Breast epithelium (tissue), 4 donors: ENCODE data around the gene RALGAPA1. TPM values are rescaled to one million over a fixed set of nuclear protein-coding genes. Genes with fewer than 3 reads are reported as not detected.

Source experiments
- DNase-seq, 2 donors: peaks; one replicate each; pipeline ENCODE4 v3.0.0-alpha.2; 2019; ENCODE audit warnings: low spot score in 2 of 2
- H3K27ac ChIP-seq, 2 donors: fragments of 200-600 bp; sonication (generic) in 1 of 2; one replicate each; pipeline ENCODE4 v1.5.1; 2016 to 2019; ENCODE audit warnings: mild to moderate bottlenecking in 1 of 2
- H3K27me3 ChIP-seq, 2 donors: fragments of 200-600 bp; sonication (generic) in 1 of 2; one replicate each; pipeline versions ENCODE4 v1.5.1 to v1.6.0; 2017 to 2019; ENCODE audit warnings: control low read depth in 1 of 2, mild to moderate bottlenecking in 1 of 2
- H3K36me3 ChIP-seq: fragments of 200-600 bp; one replicate; pipeline ENCODE4 v1.5.1; 2019
- H3K4me1 ChIP-seq, 2 donors: fragments of 200-600 bp; sonication (generic); one replicate each; pipeline ENCODE4 v1.5.1; 2016 to 2019; ENCODE audit warnings: control low read depth in 1 of 2
- H3K4me3 ChIP-seq, 3 donors: fragments of 200-600 bp; sonication (generic); 1 replicate in 2 of 3; 2 replicates in 1 of 3; pipeline ENCODE4 v1.5.1; 2016 to 2019; ENCODE audit warnings: mild to moderate bottlenecking in 3 of 3, moderate library complexity in 2 of 3
- H3K9me3 ChIP-seq, 2 donors: fragments of 200-600 bp; sonication (generic) in 1 of 2; one replicate each; pipeline ENCODE4 v1.5.1; 2016 to 2019; ENCODE audit warnings: control low read depth in 1 of 2
- CTCF ChIP-seq, 3 donors: fragments of 450-650 bp; IDR thresholded peaks; one replicate each; pipeline ENCODE4 v1.5.1; 2016 to 2017; ENCODE audit warnings: antibody characterized with exemption in 3 of 3, mild to moderate bottlenecking in 3 of 3, moderate library complexity in 3 of 3
- POLR2A ChIP-seq: fragments of 450-650 bp; IDR thresholded peaks from one replicate; pipeline ENCODE4 v1.6.1; 2016; ENCODE audit warnings: antibody characterized with exemption, mild to moderate bottlenecking, moderate library complexity
- POLR2AphosphoS5 ChIP-seq, 3 donors: sonication (generic); formaldehyde crosslinking; IDR thresholded peaks; one replicate each; pipeline ENCODE4 v1.6.1; 2017; ENCODE audit warnings: antibody characterized with exemption in 3 of 3
- intact Hi-C: fragments of 100-400 bp; cut with DNase I; formaldehyde crosslinking; loops from one replicate; pipeline ENCODE4 v1.15.1; 2023; ENCODE audit warnings: low total_unique reads
- total RNA-seq, 3 donors: library from RNA; depleted of rRNA; stranded (reverse); fragments of >200 nt; gene quantifications; one replicate each; pipeline ENCODE4 v1.1.0, GENCODE V29; 2016

The RALGAPA1 gene
- total RNA-seq, 3 donors from 2014 or later, result 52.2 to 136 (median 103) TPM

DNA sequence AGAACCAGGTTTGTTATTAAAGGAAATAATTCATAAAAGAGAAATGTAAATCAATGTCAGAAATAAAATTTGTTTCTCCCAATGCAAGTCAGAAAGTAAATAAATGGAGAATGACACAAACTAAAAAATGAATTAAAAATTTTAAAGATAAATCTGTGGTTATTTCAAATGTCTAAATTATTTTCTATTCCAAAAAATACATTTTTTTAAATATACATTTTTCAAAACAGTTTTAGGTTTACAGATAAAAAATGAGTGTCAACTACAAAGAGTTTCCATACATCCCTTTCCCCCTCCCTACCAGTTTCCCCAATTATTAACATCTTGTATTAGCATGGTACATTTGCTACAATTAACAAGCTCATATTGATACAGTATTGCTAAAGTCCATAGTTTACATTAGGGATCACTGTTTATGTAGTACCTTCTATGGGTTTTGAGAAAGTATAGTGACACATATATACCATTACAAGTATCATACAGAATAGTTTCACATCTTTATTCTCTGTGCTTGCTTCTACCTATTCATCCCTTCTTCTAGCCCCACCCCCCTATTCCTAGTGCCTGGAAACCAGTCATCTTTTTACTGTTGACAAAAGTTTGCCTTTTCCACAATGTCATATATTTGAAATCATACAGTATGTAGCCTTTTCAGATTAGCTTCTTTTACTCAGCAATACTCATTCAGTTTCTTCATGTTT lies 104.2 kb downstream of the RALGAPA1 start:
- Histone ChIP-seq H3K9me3 (no peaks in the 10 kb centered on the region), H3K27me3 (no peaks in the 10 kb centered on the region), H3K27ac (no peak overlapping the region), H3K36me3 (no peaks in the 10 kb centered on the region), H3K4me3 (no peak overlapping the region), H3K4me1 (no peaks in the 10 kb centered on the region)
- TF ChIP-seq POLR2AphosphoS5 (IDR thresholded peaks at IDR 0.05) (no peak), CTCF (IDR thresholded peaks at IDR 0.05) (no peak), POLR2A (no peak)
- no peak for DNase-seq
- intact Hi-C loops, result no loop called here

DNA sequence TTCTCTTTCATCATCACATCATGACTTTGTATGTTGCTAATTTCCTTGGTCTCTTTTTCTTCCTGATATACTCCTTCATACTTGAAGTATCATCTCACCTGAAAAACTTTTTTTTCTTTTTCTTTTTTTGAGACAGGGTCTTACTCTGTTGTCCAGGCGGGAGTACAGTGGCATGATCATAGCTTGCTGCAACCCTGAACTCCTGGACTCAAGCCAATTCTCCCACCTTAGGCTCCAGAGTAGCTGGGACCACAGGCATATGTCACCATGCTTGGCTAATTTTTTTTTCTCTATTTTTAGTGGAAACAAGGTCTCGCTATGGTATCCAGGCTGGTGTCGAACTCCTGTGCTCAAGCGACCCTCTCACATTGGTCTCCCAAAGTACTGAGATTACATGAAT lies 107.6 kb downstream of the RALGAPA1 start:
- no peak for TF ChIP-seq POLR2AphosphoS5 (IDR thresholded peaks at IDR 0.05)
- no peak for TF ChIP-seq POLR2A
- TF ChIP-seq CTCF (IDR thresholded peaks at IDR 0.05), result no peak
- Histone ChIP-seq H3K4me1 (no peaks in the 10 kb centered on the region), H3K4me3 (no peak overlapping the region), H3K36me3 (no peaks in the 10 kb centered on the region), H3K27ac (no peak overlapping the region), H3K27me3 (no peaks in the 10 kb centered on the region), H3K9me3 (no peaks in the 10 kb centered on the region)
- DNase-seq, result no peak
- intact Hi-C loops, result no loop called here

GRCh38 chr14:35699791-35700444 lies 109.2 kb downstream of the RALGAPA1 start:
- no peak overlapping the region for H3K27ac ChIP-seq
- no peaks in the 10 kb centered on the region for H3K27me3 ChIP-seq
- TF ChIP-seq POLR2AphosphoS5 (IDR thresholded peaks at IDR 0.05) (no peak), CTCF (IDR thresholded peaks at IDR 0.05) (no peak), POLR2A (no peak)
- H3K36me3 ChIP-seq, result no peaks in the 10 kb centered on the region
- no peaks in the 10 kb centered on the region for H3K9me3 ChIP-seq
- H3K4me1 ChIP-seq, result no peaks in the 10 kb centered on the region
- no peak overlapping the region for H3K4me3 ChIP-seq
- intact Hi-C loops, result no loop called here
- DNase-seq, result no peak

- intact Hi-C loops, result no loop called here
- H3K4me3 ChIP-seq, result no peak overlapping the region
- no peaks in the 10 kb centered on the region for H3K9me3 ChIP-seq
- DNase-seq, result no peak
- H3K36me3 ChIP-seq, result no peaks in the 10 kb centered on the region
- H3K27me3 ChIP-seq, result no peaks in the 10 kb centered on the region
- H3K27ac ChIP-seq, result no peak overlapping the region
- no peaks in the 10 kb centered on the region for H3K4me1 ChIP-seq
- TF ChIP-seq POLR2AphosphoS5 (IDR thresholded peaks at IDR 0.05), result no peak
- no peak for TF ChIP-seq POLR2A
- no peak for TF ChIP-seq CTCF (IDR thresholded peaks at IDR 0.05)
These were observed 112.5 kb downstream of the RALGAPA1 start for GRCh38 chr14:35696575-35696974.

GRCh38 chr14:35696119-35696518 lies 113.0 kb downstream of the RALGAPA1 start:
- no peak for DNase-seq
- H3K27ac ChIP-seq, result no peak overlapping the region
- no peaks in the 10 kb centered on the region for H3K36me3 ChIP-seq
- no peaks in the 10 kb centered on the region for H3K4me1 ChIP-seq
- no peaks in the 10 kb centered on the region for H3K27me3 ChIP-seq
- intact Hi-C loops, result no loop called here
- TF ChIP-seq POLR2AphosphoS5 (IDR thresholded peaks at IDR 0.05), result no peak
- no peak for TF ChIP-seq CTCF (IDR thresholded peaks at IDR 0.05)
- TF ChIP-seq POLR2A, result no peak
- H3K9me3 ChIP-seq, result no peaks in the 10 kb centered on the region
- H3K4me3 ChIP-seq, result no peak overlapping the region
